Dermis microvascular lymphatic vessel endothelial cell (primary cell): Measurements from ENCODE around the gene COL6A5. TPM values are rescaled to one million over a fixed set of nuclear protein-coding genes. Genes with fewer than 3 reads are reported as not detected.
"Not testable (repeated sequence)": the region's sequence is repeated elsewhere in the genome, so short reads cannot be mapped to it uniquely, and the experiment has no call there.

Experiments
- DNase-seq, 2 donors: peaks; one replicate each; pipeline versions ENCODE4 v3.0.0 to v3.0.0-alpha.2; 2010; ENCODE audit warnings: low read depth in 2 of 2
- total RNA-seq: library from RNA; depleted of rRNA; stranded (reverse); fragments of >200 nt; gene quantifications from 2 replicates; pipeline ENCODE4 v1.2.1, GENCODE V29; 2014

The COL6A5 gene
- total RNA-seq, 1 donor from 2014 or later, result not detected

DNA sequence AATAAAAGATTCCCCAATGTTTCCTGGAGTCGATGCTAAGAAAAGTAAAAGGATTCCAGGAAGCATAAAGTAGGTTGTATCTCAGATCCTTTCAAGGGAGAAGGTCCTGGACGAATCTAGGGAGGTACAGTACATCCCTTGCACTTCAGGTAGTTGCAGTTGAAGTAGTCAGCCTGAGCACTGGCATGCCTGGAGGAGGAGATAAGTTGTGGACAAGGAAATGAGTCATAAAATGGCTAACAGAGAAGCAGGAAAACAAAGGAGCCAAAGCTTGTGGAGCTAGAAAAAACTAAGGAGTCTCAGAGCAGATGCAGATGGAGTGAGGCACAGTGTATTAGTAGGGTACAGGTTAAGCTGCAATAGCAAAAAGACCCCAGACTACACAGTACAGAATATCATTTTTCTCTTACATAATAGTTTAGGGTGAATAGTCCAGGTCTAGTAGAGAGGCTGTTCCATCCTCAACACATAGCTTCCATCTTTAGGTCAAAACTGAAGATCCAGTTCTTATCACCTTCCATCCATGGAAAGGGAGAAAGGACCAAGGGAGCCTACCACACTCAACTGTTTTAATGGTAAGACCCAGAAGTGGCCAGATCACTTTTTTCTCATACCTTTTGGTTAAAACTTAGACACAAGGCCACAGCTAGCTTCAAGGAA is 41.3 kb downstream of the COL6A5 start:
- peak in 1 of 2 donors; percentile 42 for DNase-seq

DNA sequence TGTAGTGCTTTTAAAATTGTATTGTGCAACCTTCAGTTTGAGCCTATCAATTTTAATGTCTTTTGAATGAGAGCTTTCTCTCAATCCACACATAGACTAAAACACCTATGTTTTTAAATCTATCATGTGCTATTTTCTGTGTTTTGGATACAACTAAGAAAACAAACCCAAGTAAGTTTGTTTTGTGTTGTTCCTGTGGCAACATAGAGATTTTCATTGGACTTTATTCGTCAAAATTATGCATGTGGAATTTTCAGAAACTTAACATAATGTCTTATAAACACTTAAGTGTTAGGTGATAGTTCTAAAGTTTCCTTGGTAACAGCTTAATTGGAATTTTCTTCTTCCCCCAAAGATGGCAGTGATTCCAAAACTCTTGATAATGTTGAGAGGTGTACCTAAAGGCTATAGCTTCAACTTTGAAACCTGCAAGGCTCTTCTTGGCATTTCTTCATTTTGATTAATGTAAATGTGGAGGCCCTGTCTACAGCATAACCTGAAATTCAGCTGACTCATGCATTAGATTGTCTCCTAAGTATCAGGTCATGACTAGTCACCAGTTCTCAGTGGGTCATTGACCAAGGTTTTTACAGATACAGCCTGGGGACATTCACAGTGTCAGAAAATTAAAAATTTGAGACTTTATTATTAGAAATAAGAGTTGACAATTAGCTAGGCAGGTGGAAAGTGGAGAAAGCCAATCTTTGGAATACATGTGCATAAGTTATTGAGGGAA is 44.4 kb downstream of the COL6A5 start:
- no peak for DNase-seq

DNA sequence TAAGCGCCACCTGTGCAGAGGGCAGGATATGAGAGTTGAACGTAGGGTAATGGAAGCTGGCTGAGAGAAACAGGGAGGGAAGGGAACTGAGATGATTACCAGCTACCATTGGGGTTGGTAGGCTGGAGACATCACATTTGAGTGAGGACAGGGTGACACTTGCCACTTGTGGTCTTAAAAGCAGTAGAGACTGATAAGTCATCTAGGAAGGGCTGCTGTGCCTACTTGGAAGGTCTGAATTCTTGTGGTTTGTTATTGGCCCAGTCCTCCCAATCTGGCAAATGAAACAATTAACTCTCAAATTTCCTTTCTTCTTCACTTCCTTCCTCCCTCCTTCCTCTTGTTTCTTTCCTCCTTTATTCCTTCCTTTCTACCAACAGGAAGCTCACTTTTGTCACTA is 46.8 kb downstream of the COL6A5 start:
- no peak for DNase-seq

- DNase-seq, result no peak
Observed at GRCh38 chr3:130393594-130393993, 48.1 kb downstream of the COL6A5 start.

GRCh38 chr3:130395331-130395730 is 49.9 kb downstream of the COL6A5 start:
- DNase-seq, result no peak

- peak in 1 of 2 donors; percentile 61 for DNase-seq
Observed at GRCh38 chr3:130395916-130396315, 50.4 kb downstream of the COL6A5 start.

- DNase-seq, result no peak
Observed at GRCh38 chr3:130404401-130404800, 58.9 kb downstream of the COL6A5 start.

- DNase-seq, result no peak
Observed at GRCh38 chr3:130405956-130406355, 60.5 kb downstream of the COL6A5 start.

- not testable (repeated sequence) for DNase-seq
Observed at GRCh38 chr3:130408253-130408652, 62.8 kb downstream of the COL6A5 start.

GRCh38 chr3:130411320-130411719 is 65.8 kb downstream of the COL6A5 start:
- DNase-seq, result no peak

DNA sequence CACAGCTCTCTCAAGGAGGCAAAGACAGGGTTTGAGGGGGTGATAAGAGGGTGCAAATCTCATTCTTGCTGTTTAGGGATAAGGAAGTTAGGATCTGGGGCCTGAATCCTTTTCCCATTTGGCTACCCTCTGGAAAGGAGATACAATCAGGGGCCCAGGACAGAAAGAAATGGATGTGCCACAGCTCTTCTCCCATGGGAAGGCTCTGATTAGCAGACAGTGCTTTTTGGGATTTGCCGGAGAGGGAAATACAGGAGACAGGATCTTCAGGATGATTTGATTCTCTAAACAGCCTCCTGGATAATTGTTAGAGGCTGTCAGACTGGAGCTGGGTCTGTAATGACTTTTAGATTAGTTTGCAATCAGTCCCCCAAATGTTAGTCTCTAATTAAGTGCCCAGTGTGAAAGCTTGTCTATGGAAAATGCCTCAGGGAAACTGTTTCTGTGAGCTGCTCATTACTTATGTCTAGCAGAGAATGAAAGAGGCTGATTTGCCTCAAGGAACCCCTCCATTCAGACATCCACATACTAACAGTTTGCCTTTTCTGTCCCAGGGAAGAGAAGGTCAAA is 67.6 kb downstream of the COL6A5 start:
- DNase-seq, result no peak

- no peak for DNase-seq
Observed at GRCh38 chr3:130414457-130414856, 69.0 kb downstream of the COL6A5 start.

- no peak for DNase-seq
Observed at GRCh38 chr3:130420466-130420865, 75.0 kb downstream of the COL6A5 start.

DNA sequence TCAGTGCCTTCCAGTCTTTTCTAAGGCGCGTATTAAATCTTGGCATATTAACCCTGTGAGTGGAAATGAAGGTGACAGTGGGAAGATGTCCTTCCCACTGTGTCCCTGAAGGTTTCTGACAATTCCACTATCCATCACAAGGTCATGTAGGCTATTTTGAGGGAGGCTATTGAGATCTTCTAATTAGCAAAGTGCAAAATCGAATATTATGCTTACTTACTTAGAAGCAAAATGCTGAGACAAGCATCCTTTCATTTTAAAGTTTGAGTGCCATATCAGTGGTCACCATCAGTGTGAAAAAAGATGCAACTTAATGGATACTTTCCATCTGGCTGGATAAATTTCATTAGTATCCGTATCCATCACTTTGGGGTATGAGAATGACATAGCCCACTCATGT is 77.6 kb downstream of the COL6A5 start:
- no peak for DNase-seq

- no peak for DNase-seq
Observed at GRCh38 chr3:130424837-130425236, 79.4 kb downstream of the COL6A5 start.

- DNase-seq, result no peak
Observed at GRCh38 chr3:130425484-130425883, 80.0 kb downstream of the COL6A5 start.

GRCh38 chr3:130426206-130426605 is 80.7 kb downstream of the COL6A5 start:
- no peak for DNase-seq

GRCh38 chr3:130428871-130429712 is 83.6 kb downstream of the COL6A5 start:
- DNase-seq, result no peak

- no peak for DNase-seq
Observed at GRCh38 chr3:130429713-130430023, 84.2 kb downstream of the COL6A5 start.

- no peak for DNase-seq
Observed at GRCh38 chr3:130430266-130430665, 84.8 kb downstream of the COL6A5 start.

DNA sequence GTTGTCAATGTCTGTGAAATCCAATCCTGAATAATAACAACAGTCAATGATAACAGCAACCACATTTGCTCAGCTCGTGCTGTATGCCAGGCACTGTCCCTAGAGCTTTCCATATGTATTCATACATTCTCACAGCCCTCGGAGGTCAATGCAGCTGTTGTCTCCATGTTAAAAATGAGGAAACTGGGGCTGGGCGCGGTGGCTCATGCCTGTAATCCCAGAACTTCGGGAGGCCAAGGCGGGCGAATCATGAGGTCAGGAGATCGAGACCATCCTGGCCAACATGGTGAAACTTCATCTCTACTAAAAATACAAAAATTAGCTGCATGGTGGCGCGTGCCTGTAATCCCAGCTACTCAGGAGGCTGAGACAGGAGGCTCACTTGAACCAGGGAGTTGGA is 86.6 kb downstream of the COL6A5 start:
- not testable (repeated sequence) for DNase-seq

- no peak for DNase-seq
Observed at GRCh38 chr3:130433306-130433705, 87.8 kb downstream of the COL6A5 start.
